HG03039 (cell line): ENCODE measurements around the gene ATP2A3.

Experiments
- ATAC-seq: cut with Tn5 transposase; IDR thresholded peaks from one replicate; pipeline ENCODE4 v1.9.1; 2021; ENCODE audit warnings: mild to moderate bottlenecking, moderate library complexity; ENCODE audit not compliant: unreplicated experiment

The ATP2A3 gene

GRCh38 chr17:3914312-3914670, 49.9 kb downstream of the ATP2A3 start:
- ATAC-seq = peak; percentile 29

GRCh38 chr17:3913531-3914311, 50.5 kb downstream of the ATP2A3 start:
- peak; percentile 37 for ATAC-seq

- no peak for ATAC-seq
Measured at GRCh38 chr17:3912827-3913226, 51.4 kb downstream of the ATP2A3 start.

- peak; percentile 59 for ATAC-seq
Measured at GRCh38 chr17:3911271-3912053, 52.8 kb downstream of the ATP2A3 start.

- ATAC-seq = no peak
Measured at GRCh38 chr17:3910420-3911270, 53.6 kb downstream of the ATP2A3 start.

GRCh38 chr17:3909257-3909656, 55.0 kb downstream of the ATP2A3 start:
- no peak for ATAC-seq

- ATAC-seq = no peak
Measured at GRCh38 chr17:3907483-3908216, 56.6 kb downstream of the ATP2A3 start.

GRCh38 chr17:3906881-3907280, 57.4 kb downstream of the ATP2A3 start:
- no peak for ATAC-seq

GRCh38 chr17:3905017-3905520, 59.2 kb downstream of the ATP2A3 start:
- ATAC-seq = no peak

GRCh38 chr17:3904501-3904900, 59.7 kb downstream of the ATP2A3 start:
- ATAC-seq = no peak

- no peak for ATAC-seq
Measured at GRCh38 chr17:3903881-3904290, 60.4 kb downstream of the ATP2A3 start.

- ATAC-seq = no peak
Measured at GRCh38 chr17:3903051-3903825, 61.0 kb downstream of the ATP2A3 start.

- ATAC-seq = no peak
Measured at GRCh38 chr17:3900646-3901045, 63.6 kb downstream of the ATP2A3 start.

GRCh38 chr17:3897731-3898130, 66.5 kb downstream of the ATP2A3 start:
- ATAC-seq = no peak

GRCh38 chr17:3896968-3897235, 67.3 kb downstream of the ATP2A3 start:
- ATAC-seq = no peak

- ATAC-seq = no peak
Measured at GRCh38 chr17:3896108-3896967, 67.9 kb downstream of the ATP2A3 start.

- ATAC-seq = no peak
Measured at GRCh38 chr17:3895354-3895753, 68.9 kb downstream of the ATP2A3 start.

GRCh38 chr17:3894911-3895343, 69.3 kb downstream of the ATP2A3 start:
- no peak for ATAC-seq

GRCh38 chr17:3894188-3894587, 70.0 kb downstream of the ATP2A3 start:
- no peak for ATAC-seq
